Upper lobe of right lung (tissue), 1 donor: ENCODE data around the gene CUL5. TPM values are rescaled to one million over a fixed set of nuclear protein-coding genes. Genes with fewer than 3 reads are reported as not detected.

Experiments
- ATAC-seq: fragments of 200-7000 bp; cut with Tn5 transposase; one replicate; pipeline ENCODE4 v1.9.1; 2020; ENCODE audit warnings: mild to moderate bottlenecking, moderate library complexity
- DNase-seq: peaks from one replicate; pipeline ENCODE4 v3.0.0-alpha.2; 2020
- H3K27ac ChIP-seq: fragments of 200-600 bp; one replicate; pipeline ENCODE4 v1.8.0; 2022
- H3K27me3 ChIP-seq: fragments of 200-600 bp; one replicate; pipeline ENCODE4 v1.8.0; 2022; ENCODE audit warnings: mild to moderate bottlenecking
- H3K36me3 ChIP-seq: fragments of 200-600 bp; one replicate; pipeline ENCODE4 v1.8.0; 2022
- H3K4me1 ChIP-seq: fragments of 200-600 bp; one replicate; pipeline ENCODE4 v1.8.0; 2022
- H3K4me3 ChIP-seq: fragments of 200-600 bp; one replicate; pipeline ENCODE4 v1.8.0; 2022; ENCODE audit warnings: mild to moderate bottlenecking
- H3K9me3 ChIP-seq: fragments of 200-600 bp; one replicate; pipeline ENCODE4 v1.8.0; 2022
- intact Hi-C: fragments of 100-400 bp; cut with DNase I; formaldehyde crosslinking; loops from one replicate; pipeline ENCODE4 v1.11.0; 2022
- total RNA-seq: library from RNA; stranded (reverse); fragmentation: NEBNext Ultra II Directional; extraction: Animal tissue kit (Norgen Biotek cat#: 25700); gene quantifications from one replicate; pipeline ENCODE4 v1.2.1, GENCODE V29; 2021
- TF ChIP-seq, protein P1 (sequence below): fragments of 200-600 bp; IDR thresholded peaks from one replicate; pipeline ENCODE4 v1.8.0; 2022; ENCODE audit warnings: antibody characterized with exemption
- donor health status: DM: no; HTN: yes; CAD: no; lungs with severe emphysema.

CUL5 gene
- total RNA-seq, 1 donor from 2014 or later = 37.9 TPM

DNA sequence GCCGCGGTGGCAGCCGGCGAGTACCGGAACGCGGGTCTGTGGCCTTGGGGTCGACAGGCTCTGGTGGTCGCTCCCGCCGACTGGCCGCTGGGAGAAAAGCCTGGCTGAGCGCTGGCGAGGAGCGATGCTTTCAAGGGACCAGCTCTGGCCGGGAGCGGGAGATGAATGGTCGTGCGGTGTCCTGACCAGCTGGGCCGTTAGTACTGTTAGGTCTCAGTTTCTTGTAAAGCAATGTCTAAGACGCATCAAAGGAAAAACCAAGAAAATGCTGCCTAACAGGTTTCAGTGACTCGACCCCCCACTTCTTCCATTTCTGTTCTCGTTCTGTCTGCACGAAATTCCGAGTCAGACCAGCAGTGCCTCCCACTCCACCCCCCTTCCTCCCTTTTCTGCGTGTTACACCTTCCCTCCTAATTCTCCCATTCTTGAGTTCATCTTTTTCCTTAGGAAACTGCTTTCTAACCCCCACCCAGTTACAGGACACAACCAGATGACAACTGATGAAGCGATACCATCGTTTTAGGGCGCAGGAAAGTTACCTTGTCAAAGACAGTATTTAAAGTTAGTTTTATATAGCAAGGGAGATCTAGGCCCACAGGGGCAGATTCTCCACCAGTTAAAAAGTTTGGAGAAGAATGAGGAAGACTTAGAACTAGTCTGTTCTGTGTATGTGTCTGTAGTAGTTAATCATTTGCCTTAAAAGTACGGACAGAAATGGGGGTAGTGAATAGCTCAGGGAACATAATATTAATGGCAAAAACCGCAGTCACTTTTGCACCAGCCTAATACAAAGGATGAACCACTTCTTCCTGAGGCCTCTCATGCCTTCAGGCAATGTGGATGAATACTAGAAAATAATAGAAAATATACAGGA, 1.0 kb downstream of the CUL5 start:
- Histone ChIP-seq H3K4me3 (peak overlapping the region; percentile 78), H3K9me3 (no peaks in the 10 kb centered on the region), H3K27me3 (no peaks in the 10 kb centered on the region), H3K27ac (peak overlapping the region; percentile 99), H3K4me1 (peaks cover 46% of the 10 kb centered on the region), H3K36me3 (no peaks in the 10 kb centered on the region)
- peak; percentile 4 for ATAC-seq
- intact Hi-C loops = no loop called here
- TF ChIP-seq, protein P1, sequence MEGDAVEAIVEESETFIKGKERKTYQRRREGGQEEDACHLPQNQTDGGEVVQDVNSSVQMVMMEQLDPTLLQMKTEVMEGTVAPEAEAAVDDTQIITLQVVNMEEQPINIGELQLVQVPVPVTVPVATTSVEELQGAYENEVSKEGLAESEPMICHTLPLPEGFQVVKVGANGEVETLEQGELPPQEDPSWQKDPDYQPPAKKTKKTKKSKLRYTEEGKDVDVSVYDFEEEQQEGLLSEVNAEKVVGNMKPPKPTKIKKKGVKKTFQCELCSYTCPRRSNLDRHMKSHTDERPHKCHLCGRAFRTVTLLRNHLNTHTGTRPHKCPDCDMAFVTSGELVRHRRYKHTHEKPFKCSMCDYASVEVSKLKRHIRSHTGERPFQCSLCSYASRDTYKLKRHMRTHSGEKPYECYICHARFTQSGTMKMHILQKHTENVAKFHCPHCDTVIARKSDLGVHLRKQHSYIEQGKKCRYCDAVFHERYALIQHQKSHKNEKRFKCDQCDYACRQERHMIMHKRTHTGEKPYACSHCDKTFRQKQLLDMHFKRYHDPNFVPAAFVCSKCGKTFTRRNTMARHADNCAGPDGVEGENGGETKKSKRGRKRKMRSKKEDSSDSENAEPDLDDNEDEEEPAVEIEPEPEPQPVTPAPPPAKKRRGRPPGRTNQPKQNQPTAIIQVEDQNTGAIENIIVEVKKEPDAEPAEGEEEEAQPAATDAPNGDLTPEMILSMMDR = no peak
- DNase-seq = no peak

DNA sequence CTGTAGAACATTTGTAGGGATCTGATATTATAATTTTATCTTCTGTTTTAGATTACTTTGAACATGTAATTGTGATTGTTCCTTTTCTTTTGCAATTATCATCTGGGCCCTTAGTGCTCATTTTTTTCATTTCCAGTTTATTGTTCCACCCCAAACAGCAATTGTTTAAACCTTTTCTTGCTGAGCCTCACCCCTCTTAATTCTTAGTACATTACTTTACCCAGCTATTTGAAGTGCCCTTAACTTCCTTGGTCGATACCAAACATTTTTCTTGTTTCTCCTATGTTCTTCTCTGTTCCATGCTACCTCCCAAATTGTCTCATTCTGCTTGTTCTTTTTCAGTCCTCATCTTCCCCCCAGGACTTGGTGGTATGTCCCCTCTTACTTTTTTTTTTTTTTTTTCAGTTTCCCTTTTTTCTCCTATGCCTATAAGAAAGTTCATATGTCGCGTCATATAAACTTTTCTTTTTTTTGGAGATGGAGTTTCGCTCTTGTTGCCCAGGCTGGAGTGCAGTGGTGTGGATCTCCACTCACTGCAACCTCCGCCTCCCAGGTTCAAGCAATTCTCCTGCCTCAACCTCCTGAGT, 3.5 kb downstream of the CUL5 start:
- DNase-seq (no peak), ATAC-seq (no peak)
- H3K4me3 ChIP-seq = no peak overlapping the region
- H3K36me3 ChIP-seq = no peaks in the 10 kb centered on the region
- H3K9me3 ChIP-seq = no peaks in the 10 kb centered on the region
- no peaks in the 10 kb centered on the region for H3K27me3 ChIP-seq
- TF ChIP-seq, protein P1 = no peak
- intact Hi-C loops = no loop called here
- H3K4me1 ChIP-seq = peaks cover 50% of the 10 kb centered on the region
- H3K27ac ChIP-seq = no peak overlapping the region

DNA sequence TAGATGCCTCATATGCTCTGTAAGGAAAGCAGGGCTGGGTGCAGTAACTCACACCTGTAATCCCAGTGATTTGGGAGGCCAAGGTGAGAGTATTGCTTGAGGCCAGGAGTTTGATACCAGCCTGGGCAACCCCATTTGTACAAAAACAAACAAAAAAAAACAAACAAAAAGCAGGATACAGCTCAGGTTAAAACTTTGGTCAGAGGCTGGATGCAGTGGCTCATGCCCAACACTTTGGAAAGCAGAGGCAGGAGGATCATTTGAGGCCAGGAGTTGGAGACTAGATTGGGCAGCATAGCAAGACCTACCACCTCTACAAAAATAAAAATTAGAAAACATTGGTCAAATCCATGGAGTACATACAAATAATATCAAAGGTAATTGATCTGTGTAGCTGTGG, 7.9 kb downstream of the CUL5 start:
- intact Hi-C loops = no loop called here
- no peak overlapping the region for H3K27ac ChIP-seq
- DNase-seq = no peak
- ATAC-seq = no peak
- no peak overlapping the region for H3K4me3 ChIP-seq
- no peaks in the 10 kb centered on the region for H3K27me3 ChIP-seq
- TF ChIP-seq, protein P1 = no peak
- H3K4me1 ChIP-seq = peaks cover 24% of the 10 kb centered on the region
- H3K9me3 ChIP-seq = no peaks in the 10 kb centered on the region
- H3K36me3 ChIP-seq = no peaks in the 10 kb centered on the region

DNA sequence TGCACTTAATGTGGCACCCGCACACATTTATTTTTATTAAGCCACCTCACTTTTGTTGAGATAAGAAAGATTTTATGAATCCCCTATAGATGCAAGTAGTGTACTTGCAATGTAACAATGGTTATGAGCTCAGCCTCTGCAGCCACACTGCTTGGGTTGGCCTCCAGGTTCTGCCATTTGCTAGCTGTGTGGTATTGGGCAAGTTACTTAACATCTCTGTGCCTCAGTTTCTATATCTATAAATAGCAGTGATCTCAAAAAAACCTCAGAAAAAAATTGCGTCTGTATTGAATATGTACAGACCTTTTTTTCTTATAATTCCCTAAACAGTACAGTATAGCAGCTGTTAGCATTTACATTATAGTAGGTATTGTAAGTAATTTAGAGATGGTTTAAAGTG, 10.0 kb downstream of the CUL5 start:
- intact Hi-C loops = no loop called here
- Histone ChIP-seq H3K36me3 (no peaks in the 10 kb centered on the region), H3K4me3 (no peak overlapping the region), H3K4me1 (peaks cover 5% of the 10 kb centered on the region), H3K27ac (no peak overlapping the region), H3K9me3 (no peaks in the 10 kb centered on the region), H3K27me3 (no peaks in the 10 kb centered on the region)
- TF ChIP-seq, protein P1 = no peak
- DNase-seq = no peak
- no peak for ATAC-seq

DNA sequence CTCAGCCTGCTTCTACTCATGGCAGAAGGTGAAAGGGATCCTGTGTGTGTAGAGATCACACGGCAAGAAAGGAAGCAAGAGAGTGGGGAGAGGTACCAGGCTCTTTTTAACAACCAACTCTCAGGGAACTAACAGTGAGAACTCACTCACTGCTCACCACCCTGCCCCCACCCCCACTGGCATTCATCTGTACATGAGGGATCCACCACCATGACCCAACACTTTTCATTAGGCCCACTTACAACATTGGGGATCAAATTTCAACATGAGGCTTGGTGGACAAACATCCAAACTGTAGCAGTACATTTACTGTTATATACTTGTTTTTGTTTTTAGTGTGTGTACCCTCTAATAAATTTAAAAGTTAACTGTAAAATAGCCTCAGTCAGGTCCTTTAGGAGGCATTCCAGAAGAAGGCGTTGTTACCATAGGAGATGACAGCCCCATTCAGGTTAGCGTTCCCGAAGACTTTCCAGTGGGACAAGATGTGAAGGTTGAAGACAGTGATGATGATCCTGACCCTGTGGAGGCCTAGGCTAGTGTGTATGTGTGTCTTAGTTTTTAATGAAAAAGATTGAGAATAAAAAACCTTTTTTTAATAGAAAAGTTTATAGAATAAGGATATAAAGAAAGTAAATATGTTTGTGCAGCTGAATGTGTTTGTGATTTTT, 11.3 kb downstream of the CUL5 start:
- TF ChIP-seq, protein P1 = no peak
- H3K4me1 ChIP-seq = peaks cover under 1% of the 10 kb centered on the region
- no peak overlapping the region for H3K27ac ChIP-seq
- DNase-seq = no peak
- intact Hi-C loops = no loop called here
- H3K36me3 ChIP-seq = no peaks in the 10 kb centered on the region
- H3K27me3 ChIP-seq = no peaks in the 10 kb centered on the region
- H3K9me3 ChIP-seq = no peaks in the 10 kb centered on the region
- H3K4me3 ChIP-seq = no peak overlapping the region
- ATAC-seq = peak; percentile 37
